Trophoblast cell (in vitro differentiated cells and primary cell): ENCODE results near the gene GOSR1.

Experiments used
- DNase-seq, 2 donors: peaks; one replicate each; pipeline ENCODE4 v3.0.0-alpha.2; 2016
- H2AFZ ChIP-seq: 2 replicates; pipeline ENCODE4 v1.6.1; 2013; ENCODE audit warnings: low read length, moderate library complexity, mild to moderate bottlenecking; ENCODE audit not compliant: insufficient read depth, poor library complexity
- H2AK5ac ChIP-seq: 2 replicates; pipeline ENCODE4 v1.6.1; 2013; ENCODE audit warnings: mild to moderate bottlenecking, low read length
- H2BK120ac ChIP-seq: 2 replicates; pipeline ENCODE4 v1.6.1; 2013; ENCODE audit warnings: low read length, mild to moderate bottlenecking, moderate library complexity; ENCODE audit not compliant: insufficient read depth, poor library complexity
- H2BK12ac ChIP-seq: 2 replicates; pipeline ENCODE4 v1.6.1; 2013; ENCODE audit warnings: mild to moderate bottlenecking, low read length, moderate library complexity
- H2BK5ac ChIP-seq: 2 replicates; pipeline ENCODE4 v1.6.1; 2013; ENCODE audit warnings: low read length, low read depth, moderate library complexity, mild to moderate bottlenecking; ENCODE audit not compliant: poor library complexity
- H3K14ac ChIP-seq: 2 replicates; pipeline ENCODE4 v1.6.1; 2013; ENCODE audit warnings: mild to moderate bottlenecking, low read length
- H3K18ac ChIP-seq: 2 replicates; pipeline ENCODE4 v1.6.1; 2013; ENCODE audit warnings: mild to moderate bottlenecking, low read length
- H3K23ac ChIP-seq: 2 replicates; pipeline ENCODE4 v1.6.1; 2013; ENCODE audit warnings: low read length
- H3K27ac ChIP-seq: 2 replicates; pipeline ENCODE4 v1.5.1; 2013; ENCODE audit warnings: low read depth, mild to moderate bottlenecking, inconsistent platforms, low read length, moderate library complexity
- H3K27me3 ChIP-seq: 2 replicates; pipeline ENCODE4 v1.6.1; 2013; ENCODE audit warnings: inconsistent platforms, mild to moderate bottlenecking, low read length, moderate library complexity; ENCODE audit not compliant: insufficient read depth
- H3K36me3 ChIP-seq, 2 experiments: 1 replicate in 1 of 2; 2 replicates in 1 of 2; pipeline ENCODE4 v1.6.1; 2013; ENCODE audit warnings: low read length in 2 of 2, mild to moderate bottlenecking in 2 of 2, moderate library complexity in 1 of 2; ENCODE audit not compliant: insufficient read depth in 2 of 2, control insufficient read depth in 1 of 2
- H3K4ac ChIP-seq: 2 replicates; pipeline ENCODE4 v1.6.1; 2013; ENCODE audit warnings: low read depth, mild to moderate bottlenecking, low read length, moderate library complexity
- H3K4me1 ChIP-seq, 2 experiments: 1 replicate in 1 of 2; 2 replicates in 1 of 2; pipeline ENCODE4 v1.6.1; 2013; ENCODE audit warnings: low read length in 2 of 2, mild to moderate bottlenecking in 2 of 2, moderate library complexity in 1 of 2; ENCODE audit not compliant: insufficient read depth in 2 of 2, control insufficient read depth in 1 of 2
- H3K4me2 ChIP-seq: 2 replicates; pipeline ENCODE4 v1.6.1; 2013; ENCODE audit warnings: inconsistent platforms, mild to moderate bottlenecking, low read length, moderate library complexity
- H3K4me3 ChIP-seq: 2 replicates; pipeline ENCODE4 v1.5.1; 2013; ENCODE audit warnings: mild to moderate bottlenecking, low read depth, low read length, inconsistent platforms
- H3K79me1 ChIP-seq: one replicate; pipeline ENCODE4 v1.6.1; 2013; ENCODE audit warnings: low read length
- H3K79me2 ChIP-seq: 2 replicates; pipeline ENCODE4 v1.6.1; 2013; ENCODE audit warnings: low read length, mild to moderate bottlenecking; ENCODE audit not compliant: control insufficient read depth, insufficient read depth, poor library complexity
- H3K9ac ChIP-seq: 2 replicates; pipeline ENCODE4 v1.6.1; 2013; ENCODE audit warnings: mild to moderate bottlenecking, low read length
- H3K9me3 ChIP-seq: 2 replicates; pipeline ENCODE4 v1.6.1; 2013; ENCODE audit warnings: low read depth, mild to moderate bottlenecking, control low read depth, inconsistent platforms, low read length; ENCODE audit not compliant: insufficient read depth
- H4K12ac ChIP-seq: 2 replicates; pipeline ENCODE4 v1.6.1; 2013; ENCODE audit warnings: low read depth, mild to moderate bottlenecking, low read length, moderate library complexity
- H4K8ac ChIP-seq: 2 replicates; pipeline ENCODE4 v1.6.1; 2013; ENCODE audit warnings: low read depth, mild to moderate bottlenecking, low read length, moderate library complexity
- H4K91ac ChIP-seq: one replicate; pipeline ENCODE4 v1.6.1; 2013; ENCODE audit warnings: low read depth, mild to moderate bottlenecking, low read length, moderate library complexity
- WGBS: extraction: QIAGEN DNeasy Blood & Tissue Kit; methylation state at CpG from one replicate; pipeline ENCODE4 v1.1.7; 2013; ENCODE audit warnings: missing lambda C conversion rate; ENCODE audit not compliant: insufficient read length, insufficient coverage; ENCODE audit errors: extremely low coverage; 5-methylcytosine and 5-hydroxymethylcytosine counted together

GOSR1 gene

GRCh38 chr17:30519707-30520106 lies 42.5 kb downstream of the GOSR1 start:
- H3K4ac ChIP-seq, result no peak overlapping the region
- no peaks in the 10 kb centered on the region for H3K79me1 ChIP-seq
- H3K9ac ChIP-seq, result no peak overlapping the region
- no peaks in the 10 kb centered on the region for H3K27me3 ChIP-seq
- H3K4me1 ChIP-seq, result no peaks in the 10 kb centered on the region
- no peak overlapping the region for H4K12ac ChIP-seq
- no CpG with 5 or more reads among the region's 3 CpGs for WGBS
- H2AK5ac ChIP-seq, result no peak overlapping the region
- peaks cover 31 to 32% of the 10 kb centered on the region in 2 experiments for H3K36me3 ChIP-seq
- no peak overlapping the region for H3K14ac ChIP-seq
- H2AFZ ChIP-seq, result no peak overlapping the region
- H3K4me3 ChIP-seq, result no peak overlapping the region
- peak in 1 of 2 donors; percentile 77 for DNase-seq
- H4K8ac ChIP-seq, result no peak overlapping the region
- H2BK120ac ChIP-seq, result no peak overlapping the region
- H3K18ac ChIP-seq, result no peak overlapping the region
- no peak overlapping the region for H2BK5ac ChIP-seq
- no peak overlapping the region for H3K4me2 ChIP-seq
- peaks cover 8% of the 10 kb centered on the region for H3K9me3 ChIP-seq
- no peak overlapping the region for H2BK12ac ChIP-seq
- H3K79me2 ChIP-seq, result no peaks in the 10 kb centered on the region
- H3K23ac ChIP-seq, result no peak overlapping the region
- H4K91ac ChIP-seq, result no peak overlapping the region
- H3K27ac ChIP-seq, result no peak overlapping the region

GRCh38 chr17:30520436-30520835 lies 43.2 kb downstream of the GOSR1 start:
- Histone ChIP-seq H3K4me3 (no peak overlapping the region), H3K9ac (no peak overlapping the region), H3K4ac (no peak overlapping the region), H2BK120ac (no peak overlapping the region), H4K91ac (no peak overlapping the region), H3K18ac (no peak overlapping the region), H3K79me2 (no peaks in the 10 kb centered on the region), H3K27me3 (no peaks in the 10 kb centered on the region), H3K23ac (no peak overlapping the region), H3K79me1 (no peaks in the 10 kb centered on the region), H3K4me2 (no peak overlapping the region), H4K12ac (no peak overlapping the region), H3K36me3 (peaks cover 27 to 30% of the 10 kb centered on the region in 2 experiments), H3K27ac (no peak overlapping the region), H4K8ac (no peak overlapping the region), H2BK12ac (no peak overlapping the region), H2AK5ac (no peak overlapping the region), H3K4me1 (no peaks in the 10 kb centered on the region), H3K14ac (no peak overlapping the region), H2BK5ac (no peak overlapping the region), H2AFZ (no peak overlapping the region), H3K9me3 (peaks cover 8% of the 10 kb centered on the region)
- no peak for DNase-seq
- WGBS, result no CpG with 5 or more reads among the region's 2 CpGs

GRCh38 chr17:30520882-30521281 lies 43.7 kb downstream of the GOSR1 start:
- H3K4ac ChIP-seq, result no peak overlapping the region
- H3K79me1 ChIP-seq, result no peaks in the 10 kb centered on the region
- no peak overlapping the region for H3K14ac ChIP-seq
- H3K4me3 ChIP-seq, result no peak overlapping the region
- WGBS, result no CpG with 5 or more reads among the region's 1 CpG
- H3K36me3 ChIP-seq, result peaks cover 27 to 30% of the 10 kb centered on the region in 2 experiments
- no peak overlapping the region for H4K91ac ChIP-seq
- no peaks in the 10 kb centered on the region for H3K79me2 ChIP-seq
- H2AK5ac ChIP-seq, result no peak overlapping the region
- H4K8ac ChIP-seq, result no peak overlapping the region
- H2BK12ac ChIP-seq, result no peak overlapping the region
- peaks cover 8% of the 10 kb centered on the region for H3K9me3 ChIP-seq
- no peak overlapping the region for H3K18ac ChIP-seq
- H3K9ac ChIP-seq, result no peak overlapping the region
- H2BK5ac ChIP-seq, result no peak overlapping the region
- no peak overlapping the region for H2AFZ ChIP-seq
- H3K4me1 ChIP-seq, result no peaks in the 10 kb centered on the region
- H3K23ac ChIP-seq, result no peak overlapping the region
- H3K27me3 ChIP-seq, result no peaks in the 10 kb centered on the region
- no peak overlapping the region for H4K12ac ChIP-seq
- no peak overlapping the region for H3K4me2 ChIP-seq
- H3K27ac ChIP-seq, result no peak overlapping the region
- DNase-seq, result no peak
- H2BK120ac ChIP-seq, result no peak overlapping the region

GRCh38 chr17:30521766-30522165 lies 44.6 kb downstream of the GOSR1 start:
- no peak overlapping the region for H4K8ac ChIP-seq
- H3K79me2 ChIP-seq, result no peaks in the 10 kb centered on the region
- WGBS, result no CpG with 5 or more reads among the region's 7 CpGs
- H2BK12ac ChIP-seq, result no peak overlapping the region
- no peak overlapping the region for H3K4me3 ChIP-seq
- peaks cover 8% of the 10 kb centered on the region for H3K9me3 ChIP-seq
- no peak overlapping the region for H2AK5ac ChIP-seq
- H2BK120ac ChIP-seq, result no peak overlapping the region
- H3K14ac ChIP-seq, result no peak overlapping the region
- no peak for DNase-seq
- H3K36me3 ChIP-seq, result peaks cover 27% of the 10 kb centered on the region in 2 experiments
- H3K27me3 ChIP-seq, result no peaks in the 10 kb centered on the region
- no peaks in the 10 kb centered on the region for H3K4me1 ChIP-seq
- no peaks in the 10 kb centered on the region for H3K79me1 ChIP-seq
- H3K9ac ChIP-seq, result no peak overlapping the region
- H3K27ac ChIP-seq, result no peak overlapping the region
- no peak overlapping the region for H4K12ac ChIP-seq
- H4K91ac ChIP-seq, result no peak overlapping the region
- no peak overlapping the region for H3K18ac ChIP-seq
- no peak overlapping the region for H3K4me2 ChIP-seq
- no peak overlapping the region for H3K23ac ChIP-seq
- no peak overlapping the region for H2AFZ ChIP-seq
- H3K4ac ChIP-seq, result no peak overlapping the region
- no peak overlapping the region for H2BK5ac ChIP-seq
